Ascending aorta (tissue), 2 donors: ENCODE data around the gene CFAP99. TPM values are rescaled to one million over a fixed set of nuclear protein-coding genes. Genes with fewer than 3 reads are reported as not detected.

Experiments
- DNase-seq, 2 donors: peaks; one replicate each; pipeline ENCODE4 v3.0.0-alpha.2; 2019; ENCODE audit warnings: low spot score in 2 of 2
- H3K27ac ChIP-seq, 2 donors: fragments of 200-600 bp; sonication (generic); one replicate each; pipeline ENCODE4 v1.5.1; 2016 to 2017; ENCODE audit warnings: mild to moderate bottlenecking in 1 of 2
- H3K27me3 ChIP-seq: fragments of 200-600 bp; sonication (generic); one replicate; pipeline ENCODE4 v1.5.1; 2017
- H3K36me3 ChIP-seq, 2 donors: fragments of 200-600 bp; sonication (generic); one replicate each; pipeline ENCODE4 v1.5.1; 2016
- H3K4me1 ChIP-seq, 2 donors: fragments of 200-600 bp; sonication (generic); one replicate each; pipeline ENCODE4 v1.5.1; 2016 to 2017; ENCODE audit warnings: mild to moderate bottlenecking in 1 of 2
- H3K4me3 ChIP-seq, 2 donors: fragments of 200-600 bp; sonication (generic); one replicate each; pipeline ENCODE4 v1.5.1; 2016 to 2017; ENCODE audit warnings: mild to moderate bottlenecking in 1 of 2
- H3K9me3 ChIP-seq, 2 donors: fragments of 200-600 bp; sonication (generic); one replicate each; pipeline ENCODE4 v1.5.1; 2016
- CTCF ChIP-seq, 3 experiments: fragments of 200-600 bp in 2 of 3; fragments of 450-650 bp in 1 of 3; sonication (generic) in 2 of 3; IDR thresholded peaks; one replicate each; pipeline ENCODE4 v1.5.1; 2016 to 2019; ENCODE audit warnings: antibody characterized with exemption in 3 of 3, mild to moderate bottlenecking in 1 of 3, moderate library complexity in 1 of 3
- intact Hi-C: fragments of 100-400 bp; cut with DNase I; formaldehyde crosslinking; loops from one replicate; pipeline ENCODE4 v1.15.1; 2023
- total RNA-seq: library from RNA; depleted of rRNA; stranded (reverse); fragments of >200 nt; gene quantifications from one replicate; pipeline ENCODE4 v1.1.0, GENCODE V29; 2016

CFAP99 gene
- total RNA-seq, 1 donor from 2014 or later, result not detected

GRCh38 chr4:2432004-2432403, 13.2 kb downstream of the CFAP99 start:
- Histone ChIP-seq H3K4me1 (no peaks in the 10 kb centered on the region), H3K9me3 (no peaks in the 10 kb centered on the region), H3K4me3 (no peak overlapping the region), H3K36me3 (no peaks in the 10 kb centered on the region), H3K27ac (no peak overlapping the region), H3K27me3 (no peaks in the 10 kb centered on the region)
- no peak for TF ChIP-seq CTCF (IDR thresholded peaks at IDR 0.05)
- intact Hi-C loops, result no loop called here
- DNase-seq, result no peak

- H3K27me3 ChIP-seq, result no peaks in the 10 kb centered on the region
- H3K4me3 ChIP-seq, result no peak overlapping the region
- intact Hi-C loops, result no loop called here
- DNase-seq, result no peak
- H3K27ac ChIP-seq, result no peak overlapping the region
- no peaks in the 10 kb centered on the region for H3K4me1 ChIP-seq
- no peak for TF ChIP-seq CTCF (IDR thresholded peaks at IDR 0.05)
- H3K36me3 ChIP-seq, result no peaks in the 10 kb centered on the region
- H3K9me3 ChIP-seq, result no peaks in the 10 kb centered on the region
Measured at GRCh38 chr4:2432991-2433530, 14.3 kb downstream of the CFAP99 start.

GRCh38 chr4:2433609-2434350, 15.0 kb downstream of the CFAP99 start:
- TF ChIP-seq CTCF (IDR thresholded peaks at IDR 0.05), result no peak
- Histone ChIP-seq H3K27me3 (no peaks in the 10 kb centered on the region), H3K9me3 (no peaks in the 10 kb centered on the region), H3K36me3 (no peaks in the 10 kb centered on the region), H3K4me1 (no peaks in the 10 kb centered on the region), H3K27ac (no peak overlapping the region), H3K4me3 (no peak overlapping the region)
- no peak for DNase-seq
- intact Hi-C loops, result no loop called here

- TF ChIP-seq CTCF (IDR thresholded peaks at IDR 0.05), result no peak
- no peaks in the 10 kb centered on the region for H3K9me3 ChIP-seq
Measured at GRCh38 chr4:2434420-2434819, 15.7 kb downstream of the CFAP99 start.

GRCh38 chr4:2436301-2436700, 17.5 kb downstream of the CFAP99 start:
- no peak overlapping the region for H3K4me3 ChIP-seq

More at GRCh38 chr4:2434420-2434819, 15.7 kb downstream of the CFAP99 start:
- intact Hi-C loops, result no loop called here
- H3K27ac ChIP-seq, result no peak overlapping the region
- DNase-seq, result no peak
- H3K27me3 ChIP-seq, result no peaks in the 10 kb centered on the region
- H3K4me3 ChIP-seq, result no peak overlapping the region
- no peaks in the 10 kb centered on the region for H3K36me3 ChIP-seq
- H3K4me1 ChIP-seq, result no peaks in the 10 kb centered on the region

More at GRCh38 chr4:2436301-2436700, 17.5 kb downstream of the CFAP99 start:
- DNase-seq, result no peak
- H3K36me3 ChIP-seq, result no peaks in the 10 kb centered on the region
- no peak overlapping the region for H3K27ac ChIP-seq
- H3K4me1 ChIP-seq, result no peaks in the 10 kb centered on the region
- TF ChIP-seq CTCF (IDR thresholded peaks at IDR 0.05), result no peak
- H3K27me3 ChIP-seq, result no peaks in the 10 kb centered on the region
- intact Hi-C loops, result no loop called here
- H3K9me3 ChIP-seq, result no peaks in the 10 kb centered on the region
